OCI-LY1 (cell line): ENCODE data around the gene INO80E.
A peak's percentile ranks its signal among the peaks of the same experiment; 100 is the strongest.

Source experiments
- H2AFZ ChIP-seq: fragments of 200-600 bp; sonication (generic), shearing (Covaris generic); 2 replicates; pipeline ENCODE4 v1.6.0; 2014; ENCODE audit warnings: antibody characterized with exemption, mild to moderate bottlenecking, low read length
- H3F3A ChIP-seq: fragments of 200-600 bp; sonication (generic), shearing (Covaris generic); 2 replicates; pipeline ENCODE4 v1.6.0; 2014; ENCODE audit warnings: mild to moderate bottlenecking, antibody characterized with exemption, low read length, moderate library complexity; ENCODE audit not compliant: insufficient read depth
- H3K27ac ChIP-seq: fragments of 200-600 bp; sonication (generic); 2 replicates; pipeline ENCODE4 v1.5.1; 2014; ENCODE audit warnings: low read length, mixed run types, mild to moderate bottlenecking, low read depth; ENCODE audit not compliant: poor library complexity, severe bottlenecking
- H3K27me3 ChIP-seq: fragments of 200-600 bp; sonication (generic); 2 replicates; pipeline ENCODE4 v1.6.0; 2014; ENCODE audit warnings: antibody characterized with exemption, mild to moderate bottlenecking, low read length, moderate library complexity; ENCODE audit not compliant: insufficient read depth
- H3K36me3 ChIP-seq: fragments of 200-600 bp; sonication (generic); 2 replicates; pipeline ENCODE4 v1.6.1; 2014; ENCODE audit warnings: mild to moderate bottlenecking, antibody characterized with exemption, low read length, moderate library complexity, mixed read lengths; ENCODE audit not compliant: insufficient read depth
- H3K4me1 ChIP-seq: fragments of 200-600 bp; sonication (generic); 2 replicates; pipeline ENCODE4 v1.5.1; 2014; ENCODE audit warnings: mild to moderate bottlenecking, low read length, moderate library complexity; ENCODE audit not compliant: insufficient read depth, severe bottlenecking
- H3K4me2 ChIP-seq: fragments of 200-600 bp; sonication (generic), shearing (Covaris generic); 2 replicates; pipeline ENCODE4 v1.6.1; 2014; ENCODE audit warnings: low read length
- H3K4me3 ChIP-seq: fragments of 200-600 bp; sonication (generic); 2 replicates; pipeline ENCODE4 v1.5.1; 2014; ENCODE audit warnings: low read length, low read depth, mild to moderate bottlenecking, mixed read lengths; ENCODE audit not compliant: poor library complexity, severe bottlenecking
- H3K79me2 ChIP-seq: fragments of 200-600 bp; shearing (Covaris generic); 2 replicates; pipeline ENCODE4 v1.6.1; 2016; ENCODE audit warnings: mixed run types, low read length, mixed read lengths; ENCODE audit not compliant: insufficient read depth
- H3K9ac ChIP-seq: fragments of 200-600 bp; sonication (generic), shearing (Covaris generic); 2 replicates; pipeline ENCODE4 v1.6.1; 2014; ENCODE audit warnings: mild to moderate bottlenecking, low read length, mixed read lengths
- H3K9me2 ChIP-seq: fragments of 200-600 bp; sonication (generic), shearing (Covaris generic); 2 replicates; pipeline ENCODE4 v1.6.1; 2014; ENCODE audit warnings: low read depth, mild to moderate bottlenecking, low read length, mixed read lengths
- H3K9me3 ChIP-seq: fragments of 200-600 bp; shearing (Covaris generic); 2 replicates; pipeline ENCODE4 v1.6.1; 2014; ENCODE audit warnings: low read length, mixed read lengths
- H4K20me1 ChIP-seq: fragments of 200-600 bp; sonication (generic), shearing (Covaris generic); 2 replicates; pipeline ENCODE4 v1.6.0; 2016; ENCODE audit warnings: mild to moderate bottlenecking, low read length; ENCODE audit not compliant: insufficient read depth
- EZH2 ChIP-seq: fragments of 200-600 bp; sonication (generic), shearing (Covaris generic); IDR thresholded peaks from 2 replicates; pipeline ENCODE4 v1.8.0; 2017; ENCODE audit warnings: borderline replicate concordance, mixed run types, mild to moderate bottlenecking, antibody characterized with exemption, low read length, moderate library complexity, mixed read lengths
- TF ChIP-seq, protein P1 (sequence below): fragments of 200-600 bp; sonication (generic), shearing (Covaris generic); IDR thresholded peaks from 2 replicates; pipeline ENCODE4 v1.5.1; 2017; ENCODE audit warnings: mild to moderate bottlenecking, antibody characterized with exemption, low read length, moderate library complexity, mixed read lengths

The INO80E gene

DNA sequence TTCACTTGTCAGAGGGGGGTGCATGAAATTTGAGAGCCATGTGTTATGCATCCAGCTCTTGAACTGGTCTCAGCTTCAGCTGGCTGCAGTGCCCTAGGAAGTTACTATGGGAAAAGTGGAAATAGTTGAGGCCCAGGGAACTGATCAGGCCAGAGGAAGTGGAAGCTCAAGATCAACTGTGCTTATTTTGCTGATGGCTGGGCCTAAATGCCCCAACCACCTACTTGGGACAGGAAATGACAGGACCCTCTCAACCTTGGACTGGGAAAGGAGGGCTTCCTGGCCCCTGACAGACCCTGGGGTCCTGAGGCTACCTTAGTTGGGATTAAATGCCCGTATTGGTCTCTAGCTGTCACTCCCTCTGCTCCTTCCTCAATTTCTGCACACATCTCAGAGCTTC, 23.5 kb upstream of the INO80E start:
- Histone ChIP-seq H3K4me2 (no peak overlapping the region), H4K20me1 (no peaks in the 10 kb centered on the region), H3K4me1 (peaks cover 25% of the 10 kb centered on the region), H3F3A (no peaks in the 10 kb centered on the region; the same call in 1 of the 2 replicates), H3K27ac (no peak overlapping the region), H3K9me3 (no peaks in the 10 kb centered on the region), H3K4me3 (no peak overlapping the region), H3K9me2 (no peaks in the 10 kb centered on the region), H3K79me2 (peaks cover 11% of the 10 kb centered on the region), H3K27me3 (no peaks in the 10 kb centered on the region), H3K36me3 (peaks cover 19% of the 10 kb centered on the region), H3K9ac (no peak overlapping the region), H2AFZ (no peak overlapping the region)
- TF ChIP-seq, protein P1, sequence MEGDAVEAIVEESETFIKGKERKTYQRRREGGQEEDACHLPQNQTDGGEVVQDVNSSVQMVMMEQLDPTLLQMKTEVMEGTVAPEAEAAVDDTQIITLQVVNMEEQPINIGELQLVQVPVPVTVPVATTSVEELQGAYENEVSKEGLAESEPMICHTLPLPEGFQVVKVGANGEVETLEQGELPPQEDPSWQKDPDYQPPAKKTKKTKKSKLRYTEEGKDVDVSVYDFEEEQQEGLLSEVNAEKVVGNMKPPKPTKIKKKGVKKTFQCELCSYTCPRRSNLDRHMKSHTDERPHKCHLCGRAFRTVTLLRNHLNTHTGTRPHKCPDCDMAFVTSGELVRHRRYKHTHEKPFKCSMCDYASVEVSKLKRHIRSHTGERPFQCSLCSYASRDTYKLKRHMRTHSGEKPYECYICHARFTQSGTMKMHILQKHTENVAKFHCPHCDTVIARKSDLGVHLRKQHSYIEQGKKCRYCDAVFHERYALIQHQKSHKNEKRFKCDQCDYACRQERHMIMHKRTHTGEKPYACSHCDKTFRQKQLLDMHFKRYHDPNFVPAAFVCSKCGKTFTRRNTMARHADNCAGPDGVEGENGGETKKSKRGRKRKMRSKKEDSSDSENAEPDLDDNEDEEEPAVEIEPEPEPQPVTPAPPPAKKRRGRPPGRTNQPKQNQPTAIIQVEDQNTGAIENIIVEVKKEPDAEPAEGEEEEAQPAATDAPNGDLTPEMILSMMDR = no peak
- no peak for TF ChIP-seq EZH2

DNA sequence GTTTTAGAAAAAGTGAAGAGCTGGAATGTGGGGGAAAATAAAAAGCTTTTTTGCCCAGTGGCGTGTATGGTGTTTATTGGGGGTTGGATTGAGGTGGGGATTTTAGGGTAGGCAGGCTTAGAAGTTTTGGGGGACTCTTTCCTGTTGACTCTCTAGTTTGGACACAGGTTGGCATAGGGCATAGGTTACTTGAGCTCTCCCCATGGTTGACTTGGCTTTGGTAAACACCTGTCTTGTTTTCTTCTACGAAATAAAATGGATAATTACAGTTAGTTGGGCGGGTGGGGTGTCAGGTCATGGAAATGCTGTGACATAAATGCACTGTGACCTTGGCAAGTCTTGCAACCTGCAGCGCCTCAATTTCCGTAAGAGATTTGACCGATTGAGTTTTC, 23.1 kb upstream of the INO80E start:
- Histone ChIP-seq H3F3A (no peaks in the 10 kb centered on the region; the same call in 1 of the 2 replicates), H4K20me1 (no peaks in the 10 kb centered on the region), H3K36me3 (peaks cover 20% of the 10 kb centered on the region), H3K9me3 (no peaks in the 10 kb centered on the region), H3K4me3 (no peak overlapping the region), H3K27ac (peak overlapping the region; percentile 8), H3K27me3 (no peaks in the 10 kb centered on the region), H3K79me2 (peaks cover 11% of the 10 kb centered on the region), H3K9me2 (no peaks in the 10 kb centered on the region), H2AFZ (no peak overlapping the region), H3K9ac (no peak overlapping the region), H3K4me2 (no peak overlapping the region), H3K4me1 (peaks cover 25% of the 10 kb centered on the region)
- no peak for TF ChIP-seq EZH2
- TF ChIP-seq, protein P1 = no peak

DNA sequence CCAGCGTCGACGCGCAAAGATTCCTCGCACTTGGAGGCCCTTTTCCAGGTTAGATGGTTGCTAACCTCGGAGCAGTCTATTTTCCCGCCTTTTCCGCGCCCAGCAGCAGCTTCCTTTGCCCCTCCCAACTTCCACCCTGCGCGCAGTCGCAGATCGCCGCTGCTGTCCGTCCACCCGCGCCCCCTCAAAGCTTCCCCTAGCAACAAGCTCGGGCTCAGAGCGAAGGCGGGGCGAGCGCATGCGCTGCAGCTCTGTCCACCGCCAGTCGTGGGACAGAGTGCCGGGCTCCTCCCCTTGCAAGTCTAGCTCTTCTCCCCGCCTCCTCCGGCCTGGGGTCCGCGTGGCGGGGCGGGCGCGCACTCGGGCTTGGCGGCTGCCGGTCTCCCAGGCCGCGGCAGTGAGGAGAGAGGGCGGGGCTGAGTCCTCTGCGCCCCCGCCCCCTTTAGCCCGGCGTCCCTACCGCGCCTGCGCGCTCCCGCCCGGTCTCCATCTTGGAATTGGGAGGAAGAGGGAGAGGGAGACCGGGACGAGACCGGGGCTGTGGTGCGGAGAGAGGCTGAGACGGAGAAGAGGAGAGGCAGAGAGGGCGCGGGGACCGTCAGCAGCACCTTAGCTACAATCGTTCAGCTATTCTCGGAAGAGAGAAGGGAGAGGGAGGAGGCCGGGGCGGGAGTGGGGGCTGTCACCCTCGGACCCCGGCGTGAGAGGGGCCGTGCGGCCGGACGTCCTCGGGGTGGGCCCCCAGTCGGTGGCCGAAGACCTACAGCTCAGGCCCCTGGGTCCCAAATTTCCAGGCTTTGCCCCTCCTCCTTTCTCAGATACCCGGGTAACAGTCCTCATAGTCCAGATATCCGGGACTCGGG, 22.4 kb upstream of the INO80E start, which contains the start of gene TAOK2:
TAOK2 (plus strand) TSS at position 485 of the 863 bp plus-strand sequence. CDS start 3,905 bp downstream, outside the sequence.
- H3K36me3 ChIP-seq = peaks cover 20% of the 10 kb centered on the region
- H3K4me3 ChIP-seq = peak within 1 kb of the TSS; percentile 85
- H3K9me2 ChIP-seq = no peaks in the 10 kb centered on the region
- peak within 1 kb of the TSS; percentile 46 for H3K27ac ChIP-seq
- no peak within 1 kb of the TSS for H2AFZ ChIP-seq
- no peaks in the 10 kb centered on the region for H4K20me1 ChIP-seq
- peaks cover 11% of the 10 kb centered on the region for H3K79me2 ChIP-seq
- no peaks in the 10 kb centered on the region for H3K9me3 ChIP-seq
- peaks cover 25% of the 10 kb centered on the region for H3K4me1 ChIP-seq
- TF ChIP-seq, protein P1 = no peak
- no peak for TF ChIP-seq EZH2
- no peaks in the 10 kb centered on the region; the same call in 1 of the 2 replicates for H3F3A ChIP-seq
- no peaks in the 10 kb centered on the region for H3K27me3 ChIP-seq
- peak within 1 kb of the TSS; percentile 93 for H3K4me2 ChIP-seq
- peak within 1 kb of the TSS; percentile 95 for H3K9ac ChIP-seq
